ENCODE measurements around the gene LSM3. TPM values are rescaled to one million over a fixed set of nuclear protein-coding genes. Genes with fewer than 3 reads are reported as not detected.

Gene LSM3
- total RNA-seq, 4 donors from 2014 or later: 7.2 to 16.8 (median 8.8) TPM

GRCh38 chr3:14222900-14223594, 44.4 kb downstream of the LSM3 start:
- no peak for TF ChIP-seq CTCF (IDR thresholded peaks at IDR 0.05; ENCODE audit: low read depth)

- TF ChIP-seq CTCF (IDR thresholded peaks at IDR 0.05; ENCODE audit: low read depth): no peak
Measured at GRCh38 chr3:14223595-14223994, 45.0 kb downstream of the LSM3 start.

GRCh38 chr3:14224895-14225294, 46.3 kb downstream of the LSM3 start:
- TF ChIP-seq CTCF (IDR thresholded peaks at IDR 0.05; ENCODE audit: low read depth): no peak

- no peak for TF ChIP-seq CTCF (IDR thresholded peaks at IDR 0.05; ENCODE audit: low read depth)
Measured at GRCh38 chr3:14225421-14225820, 46.8 kb downstream of the LSM3 start.

GRCh38 chr3:14227856-14228255, 49.2 kb downstream of the LSM3 start:
- TF ChIP-seq CTCF (IDR thresholded peaks at IDR 0.05; ENCODE audit: low read depth): no peak

- no peak for TF ChIP-seq CTCF (IDR thresholded peaks at IDR 0.05; ENCODE audit: low read depth)
Measured at GRCh38 chr3:14228681-14229470, 50.3 kb downstream of the LSM3 start.

- TF ChIP-seq CTCF (IDR thresholded peaks at IDR 0.05; ENCODE audit: low read depth): no peak
Measured at GRCh38 chr3:14230729-14231128, 52.1 kb downstream of the LSM3 start.

Data from subcutaneous adipose tissue (tissue), 4 donors.